ENCODE results near the gene GAK. TPM values are rescaled to one million over a fixed set of nuclear protein-coding genes. Genes with fewer than 3 reads are reported as not detected.

The GAK gene
- total and polyA plus RNA-seq, 9 donors = 26.4 to 44.0 (median 33.2) TPM

- H3K27ac ChIP-seq (ENCODE audit: low read length) = no peak overlapping the region
- no peaks in the 10 kb centered on the region for H3K27me3 ChIP-seq (ENCODE audit: control insufficient read depth, insufficient read depth, low read length)
- peaks cover 20% of the 10 kb centered on the region for H3K4me1 ChIP-seq (ENCODE audit: control insufficient read depth, insufficient read depth, low read length)
- DNase-seq = no peak
- no peak overlapping the region for H3K4me3 ChIP-seq (ENCODE audit: low read length)
- WGBS (ENCODE audit: insufficient coverage) = 93% methylated on average over 48 of the region's 50 CpGs
- H3K36me3 ChIP-seq (ENCODE audit: control insufficient read depth, insufficient read depth, low read length) = peaks cover 41% of the 10 kb centered on the region
- H3K9me3 ChIP-seq (replicated peaks; ENCODE audit: control insufficient read depth, low read depth, low read length) = no peaks in the 10 kb centered on the region
Observed at GRCh38 chr4:849478-850175, 82.5 kb downstream of the GAK start.

- no peak overlapping the region for H3K27ac ChIP-seq (ENCODE audit: low read length)
- H3K9me3 ChIP-seq (replicated peaks; ENCODE audit: control insufficient read depth, low read depth, low read length) = no peaks in the 10 kb centered on the region
- no peak overlapping the region for H3K4me3 ChIP-seq (ENCODE audit: low read length)
- peaks cover 20% of the 10 kb centered on the region for H3K4me1 ChIP-seq (ENCODE audit: control insufficient read depth, insufficient read depth, low read length)
- no peaks in the 10 kb centered on the region for H3K27me3 ChIP-seq (ENCODE audit: control insufficient read depth, insufficient read depth, low read length)
- peaks cover 35% of the 10 kb centered on the region for H3K36me3 ChIP-seq (ENCODE audit: control insufficient read depth, insufficient read depth, low read length)
- 80% methylated on average over 24 of the region's 27 CpGs for WGBS (ENCODE audit: insufficient coverage)
- no peak for DNase-seq
Observed at GRCh38 chr4:848803-849477, 83.2 kb downstream of the GAK start.

DNA sequence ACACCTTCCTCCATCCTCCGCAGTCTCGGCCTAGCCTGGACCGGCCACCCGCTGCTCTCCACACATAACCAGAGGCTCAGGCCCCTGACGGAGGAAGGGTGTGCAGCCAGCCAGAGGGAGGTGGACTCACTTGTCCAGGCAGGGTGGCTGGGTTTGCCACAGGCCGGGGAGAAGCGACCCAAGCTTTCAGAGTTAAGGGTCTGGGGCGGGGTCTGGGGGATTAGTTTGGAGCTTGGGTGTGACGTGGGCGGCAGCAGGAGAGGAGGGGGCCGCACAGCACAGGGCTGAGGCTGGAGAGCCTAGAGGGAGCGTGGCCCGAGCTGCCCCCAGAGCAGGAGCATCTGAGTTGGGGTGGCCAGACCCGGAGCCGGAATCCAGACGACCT is 83.8 kb downstream of the GAK start:
- H3K9me3 ChIP-seq (replicated peaks; ENCODE audit: control insufficient read depth, low read depth, low read length) = no peaks in the 10 kb centered on the region
- no peak overlapping the region for H3K4me3 ChIP-seq (ENCODE audit: low read length)
- no peak for DNase-seq
- peaks cover 35% of the 10 kb centered on the region for H3K36me3 ChIP-seq (ENCODE audit: control insufficient read depth, insufficient read depth, low read length)
- H3K27me3 ChIP-seq (ENCODE audit: control insufficient read depth, insufficient read depth, low read length) = no peaks in the 10 kb centered on the region
- 83% methylated on average over 9 of the region's 16 CpGs for WGBS (ENCODE audit: insufficient coverage)
- H3K27ac ChIP-seq (ENCODE audit: low read length) = no peak overlapping the region
- peaks cover 20% of the 10 kb centered on the region for H3K4me1 ChIP-seq (ENCODE audit: control insufficient read depth, insufficient read depth, low read length)

- H3K27ac ChIP-seq (ENCODE audit: low read length) = no peak overlapping the region
- WGBS (ENCODE audit: insufficient coverage) = 29% methylated on average over 11 of the region's 14 CpGs
- DNase-seq = peak; percentile 44
- no peaks in the 10 kb centered on the region for H3K9me3 ChIP-seq (replicated peaks; ENCODE audit: control insufficient read depth, low read depth, low read length)
- peaks cover 19% of the 10 kb centered on the region for H3K36me3 ChIP-seq (ENCODE audit: control insufficient read depth, insufficient read depth, low read length)
- no peaks in the 10 kb centered on the region for H3K27me3 ChIP-seq (ENCODE audit: control insufficient read depth, insufficient read depth, low read length)
- H3K4me1 ChIP-seq (ENCODE audit: control insufficient read depth, insufficient read depth, low read length) = peaks cover 13% of the 10 kb centered on the region
- H3K4me3 ChIP-seq (ENCODE audit: low read length) = no peak overlapping the region
Observed at GRCh38 chr4:845836-846251, 86.3 kb downstream of the GAK start.

DNA sequence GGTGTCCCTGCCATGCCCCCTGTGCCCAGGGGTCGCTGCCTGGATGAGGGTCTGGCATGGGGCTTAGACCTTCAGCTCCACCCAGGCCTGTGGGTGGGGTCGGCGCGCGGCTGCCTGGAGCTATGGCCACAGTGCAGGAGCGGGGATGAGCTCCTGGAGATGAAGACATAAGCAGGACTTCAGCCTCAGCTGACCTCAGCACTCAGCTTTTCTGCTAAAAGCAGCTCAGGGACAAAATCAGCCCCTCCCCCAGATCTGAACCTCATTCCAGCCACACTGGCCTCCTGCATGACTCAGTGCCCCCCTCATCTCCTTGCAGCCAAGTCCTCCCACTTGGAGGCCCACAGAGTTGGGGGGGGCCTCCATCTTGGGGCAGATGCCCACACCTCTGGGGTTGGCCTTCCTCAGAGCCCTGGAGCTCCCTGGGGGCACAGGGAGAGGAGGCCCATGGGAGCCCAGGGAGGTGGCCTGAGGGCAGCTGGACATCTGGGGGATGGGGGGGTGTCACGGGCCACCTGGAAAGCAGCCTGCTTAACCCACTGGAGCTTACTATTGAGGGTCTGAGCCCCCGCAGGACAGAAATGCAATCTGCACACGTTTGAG is 86.8 kb downstream of the GAK start:
- H3K36me3 ChIP-seq (ENCODE audit: control insufficient read depth, insufficient read depth, low read length) = peaks cover 16% of the 10 kb centered on the region
- H3K27ac ChIP-seq (ENCODE audit: low read length) = no peak overlapping the region
- no peaks in the 10 kb centered on the region for H3K27me3 ChIP-seq (ENCODE audit: control insufficient read depth, insufficient read depth, low read length)
- no peak for DNase-seq
- 56% methylated on average over 6 of the region's 9 CpGs for WGBS (ENCODE audit: insufficient coverage)
- H3K9me3 ChIP-seq (replicated peaks; ENCODE audit: control insufficient read depth, low read depth, low read length) = no peaks in the 10 kb centered on the region
- H3K4me3 ChIP-seq (ENCODE audit: low read length) = no peak overlapping the region
- H3K4me1 ChIP-seq (ENCODE audit: control insufficient read depth, insufficient read depth, low read length) = peaks cover 13% of the 10 kb centered on the region

GRCh38 chr4:844752-845232 is 87.3 kb downstream of the GAK start:
- Histone ChIP-seq H3K4me1 (ENCODE audit: control insufficient read depth, insufficient read depth, low read length) (peaks cover 13% of the 10 kb centered on the region), H3K36me3 (ENCODE audit: control insufficient read depth, insufficient read depth, low read length) (peaks cover 13% of the 10 kb centered on the region), H3K27ac (ENCODE audit: low read length) (no peak overlapping the region), H3K9me3 (replicated peaks; ENCODE audit: control insufficient read depth, low read depth, low read length) (no peaks in the 10 kb centered on the region), H3K4me3 (ENCODE audit: low read length) (no peak overlapping the region), H3K27me3 (ENCODE audit: control insufficient read depth, insufficient read depth, low read length) (no peaks in the 10 kb centered on the region)
- WGBS (ENCODE audit: insufficient coverage) = 84% methylated on average over 10 of the region's 10 CpGs
- DNase-seq = no peak

- WGBS (ENCODE audit: insufficient coverage) = no CpG with 5 or more reads among the region's 4 CpGs
- no peak overlapping the region for H3K4me3 ChIP-seq (ENCODE audit: low read length)
- H3K4me1 ChIP-seq (ENCODE audit: control insufficient read depth, insufficient read depth, low read length) = no peaks in the 10 kb centered on the region
- no peak overlapping the region for H3K27ac ChIP-seq (ENCODE audit: low read length)
- peaks cover 4% of the 10 kb centered on the region for H3K36me3 ChIP-seq (ENCODE audit: control insufficient read depth, insufficient read depth, low read length)
- no peaks in the 10 kb centered on the region for H3K27me3 ChIP-seq (ENCODE audit: control insufficient read depth, insufficient read depth, low read length)
- peaks cover 17% of the 10 kb centered on the region for H3K9me3 ChIP-seq (replicated peaks; ENCODE audit: control insufficient read depth, low read depth, low read length)
- DNase-seq = no peak
Observed at GRCh38 chr4:839675-840443, 92.3 kb downstream of the GAK start.

DNA sequence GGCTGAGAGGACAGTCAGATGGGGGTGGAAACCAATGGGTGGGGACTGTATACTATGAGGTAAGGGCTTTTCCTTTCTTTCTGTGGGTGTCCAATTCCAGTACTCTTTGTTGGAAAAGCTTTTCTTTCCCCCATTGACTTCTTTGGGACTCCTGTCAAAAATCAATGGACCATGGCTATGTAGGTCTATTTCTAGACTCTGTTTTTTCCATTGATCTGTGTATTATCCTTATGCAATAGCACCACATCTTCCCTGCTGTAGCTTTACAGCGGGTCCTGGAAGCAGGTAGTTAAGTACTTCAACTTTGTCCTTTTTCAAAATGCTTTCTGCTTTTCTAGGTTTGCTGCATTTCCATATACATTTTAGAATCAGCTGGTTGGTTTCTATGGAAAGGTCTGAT is 94.3 kb downstream of the GAK start:
- Histone ChIP-seq H3K4me3 (ENCODE audit: low read length) (no peak overlapping the region), H3K4me1 (ENCODE audit: control insufficient read depth, insufficient read depth, low read length) (no peaks in the 10 kb centered on the region), H3K27ac (ENCODE audit: low read length) (no peak overlapping the region), H3K27me3 (ENCODE audit: control insufficient read depth, insufficient read depth, low read length) (peaks cover 7% of the 10 kb centered on the region), H3K36me3 (ENCODE audit: control insufficient read depth, insufficient read depth, low read length) (peaks cover 3% of the 10 kb centered on the region), H3K9me3 (replicated peaks; ENCODE audit: control insufficient read depth, low read depth, low read length) (peaks cover 17% of the 10 kb centered on the region)
- WGBS (ENCODE audit: insufficient coverage) = no CpG with 5 or more reads among the region's 1 CpG
- no peak for DNase-seq

DNA sequence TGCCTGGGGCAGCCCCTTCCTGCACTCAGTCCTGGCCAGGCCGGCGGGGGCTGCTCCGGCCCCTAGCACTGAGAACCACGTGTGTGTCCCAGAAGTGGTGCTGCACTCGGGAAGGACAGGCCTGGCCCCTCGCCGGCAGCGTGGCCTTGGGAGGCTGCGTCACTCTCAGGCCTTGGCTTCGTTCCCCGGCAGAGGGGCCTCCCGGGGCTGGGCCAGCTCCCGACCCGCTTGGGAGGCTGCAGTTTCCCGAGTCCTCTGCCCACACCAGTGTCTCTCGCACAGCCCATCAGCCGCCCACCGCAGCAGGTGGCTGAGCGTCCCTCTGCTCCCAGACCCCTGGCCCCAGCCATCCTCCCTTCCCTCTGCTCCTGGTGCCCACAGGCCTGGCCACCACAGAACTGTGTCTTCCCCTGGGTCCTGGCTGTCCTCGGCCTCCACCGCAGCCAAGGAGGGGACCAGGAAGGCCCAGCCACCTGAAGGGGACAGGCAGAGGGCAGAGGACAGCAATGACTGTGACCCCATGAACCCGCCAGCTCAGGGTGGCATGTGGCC is 95.3 kb downstream of the GAK start:
- WGBS (ENCODE audit: insufficient coverage) = 85% methylated on average over 21 of the region's 22 CpGs
- H3K36me3 ChIP-seq (ENCODE audit: control insufficient read depth, insufficient read depth, low read length) = no peaks in the 10 kb centered on the region
- peaks cover 7% of the 10 kb centered on the region for H3K27me3 ChIP-seq (ENCODE audit: control insufficient read depth, insufficient read depth, low read length)
- no peak overlapping the region for H3K27ac ChIP-seq (ENCODE audit: low read length)
- no peak overlapping the region for H3K4me3 ChIP-seq (ENCODE audit: low read length)
- peaks cover 20% of the 10 kb centered on the region for H3K9me3 ChIP-seq (replicated peaks; ENCODE audit: control insufficient read depth, low read depth, low read length)
- DNase-seq = no peak
- H3K4me1 ChIP-seq (ENCODE audit: control insufficient read depth, insufficient read depth, low read length) = no peaks in the 10 kb centered on the region

Measured in muscle of leg (tissue), 11 donors.